ENCODE results near the gene GLCE.

- TF ChIP-seq CTCF (IDR thresholded peaks at IDR 0.05) (no peak), ZNF138 (CRISPR knock-in tag; conservative IDR thresholded peaks at IDR 0.05) (no peak), HMGXB4 (CRISPR knock-in tag; IDR thresholded peaks at IDR 0.05) (no peak), JAZF1 (CRISPR knock-in tag; IDR thresholded peaks at IDR 0.05) (no peak), CREM (CRISPR knock-in tag; IDR thresholded peaks at IDR 0.05) (no peak), IRF1 (CRISPR knock-in tag; IDR thresholded peaks at IDR 0.05) (no peak), ZNF232 (CRISPR knock-in tag; IDR thresholded peaks at IDR 0.05) (no peak)
Observed at GRCh38 chr15:69313432-69314000, 153.1 kb downstream of the GLCE start.

Measured in WTC11 (cell line).